NCI-H774 (cell line): ENCODE measurements around the gene PPP1R12C.
"Not testable (repeated sequence)": the region's sequence is repeated elsewhere in the genome, so short reads cannot be mapped to it uniquely, and the experiment has no call there.

Experiments used
- DNase-seq: peaks from one replicate; lab custom pipeline; 2025; lab: John Stamatoyannopoulos, UW

The PPP1R12C gene

GRCh38 chr19:55071129-55071502 lies 46.3 kb downstream of the PPP1R12C start:
- DNase-seq = no peak

- DNase-seq = no peak
Observed at GRCh38 chr19:55070466-55071128, 46.8 kb downstream of the PPP1R12C start.

GRCh38 chr19:55069865-55070197 lies 47.6 kb downstream of the PPP1R12C start:
- no peak for DNase-seq

- DNase-seq = no peak
Observed at GRCh38 chr19:55068950-55069864, 48.2 kb downstream of the PPP1R12C start.

GRCh38 chr19:55067869-55068268 lies 49.6 kb downstream of the PPP1R12C start:
- DNase-seq = no peak

- DNase-seq = no peak
Observed at GRCh38 chr19:55066107-55066709, 51.2 kb downstream of the PPP1R12C start.

- not testable (repeated sequence) for DNase-seq
Observed at GRCh38 chr19:55065516-55065915, 51.9 kb downstream of the PPP1R12C start.

- DNase-seq = no peak
Observed at GRCh38 chr19:55063492-55063843, 54.0 kb downstream of the PPP1R12C start.

- peak; percentile 91 for DNase-seq
Observed at GRCh38 chr19:55062735-55063491, 54.5 kb downstream of the PPP1R12C start, which contains the start of gene RDH13. TSS of gene RDH13 (minus strand) at chr19:55063148. CDS start at chr19:55063032, 116 bp downstream.

- DNase-seq = not testable (repeated sequence)
Observed at GRCh38 chr19:55060287-55060686, 57.1 kb downstream of the PPP1R12C start.

- DNase-seq = no peak
Observed at GRCh38 chr19:55058781-55059610, 58.4 kb downstream of the PPP1R12C start.

- DNase-seq = no peak
Observed at GRCh38 chr19:55056827-55057226, 60.6 kb downstream of the PPP1R12C start.

GRCh38 chr19:55053735-55054134 lies 63.7 kb downstream of the PPP1R12C start:
- no peak for DNase-seq

- DNase-seq = no peak
Observed at GRCh38 chr19:55050749-55051532, 66.5 kb downstream of the PPP1R12C start.

- no peak for DNase-seq
Observed at GRCh38 chr19:55048446-55048845, 69.0 kb downstream of the PPP1R12C start.

- no peak for DNase-seq
Observed at GRCh38 chr19:55047951-55048350, 69.5 kb downstream of the PPP1R12C start.

GRCh38 chr19:55046975-55047622 lies 70.3 kb downstream of the PPP1R12C start:
- DNase-seq = no peak

- DNase-seq = no peak
Observed at GRCh38 chr19:55044771-55045716, 72.4 kb downstream of the PPP1R12C start.

- DNase-seq = no peak
Observed at GRCh38 chr19:55044286-55044685, 73.2 kb downstream of the PPP1R12C start.
